Measurements from ENCODE around the gene HTR4.

GRCh38 chr5:148663509-148663908, 9.2 kb upstream of the HTR4 start:
- no peak for TF ChIP-seq CTCF (conservative IDR thresholded peaks at IDR 0.05 in 1 of 2, IDR thresholded peaks at IDR 0.05 in 1 of 2; ENCODE audit: low read depth in 1 of 2, low read length in 2 of 2)
- no peak for TF ChIP-seq EZH2 (IDR thresholded peaks at IDR 0.05; ENCODE audit: low read length, missing control alignments)
